UCSD-AML1 (cell line): Measurements from ENCODE around the gene SLC30A3.

ENCODE experiments used
- DNase-seq: peaks from one replicate; lab custom pipeline; 2025; ENCODE audit not compliant: unreplicated experiment; lab: John Stamatoyannopoulos, UW

SLC30A3 gene

GRCh38 chr2:27206346-27206745, 56.5 kb downstream of the SLC30A3 start:
- no peak for DNase-seq

GRCh38 chr2:27205206-27205605, 57.6 kb downstream of the SLC30A3 start:
- DNase-seq = no peak

DNA sequence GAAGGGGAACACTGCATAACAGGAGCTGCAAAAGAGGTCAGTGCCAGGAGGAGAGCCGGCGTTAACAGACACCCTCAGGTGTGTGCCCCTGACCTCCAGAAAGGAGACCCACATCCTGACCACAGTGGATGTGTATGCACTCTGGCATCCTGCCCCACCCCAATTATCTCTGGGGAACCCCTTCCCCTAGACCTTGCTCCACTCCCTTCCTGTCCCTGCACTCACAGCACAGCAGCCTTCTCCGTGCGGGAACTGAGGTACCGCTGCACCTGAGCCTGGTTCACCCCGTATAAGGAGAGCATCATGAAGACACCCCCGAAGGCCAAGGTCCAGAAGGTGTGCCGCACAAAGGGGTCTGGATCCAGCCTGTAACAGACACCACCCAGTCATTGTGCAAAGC, 58.3 kb downstream of the SLC30A3 start:
- no peak for DNase-seq

- DNase-seq = no peak
Observed at GRCh38 chr2:27203741-27204140, 59.1 kb downstream of the SLC30A3 start.
